Measurements from ENCODE around the gene LAMTOR5.
"Not testable (repeated sequence)": the region's sequence is repeated elsewhere in the genome, so short reads cannot be mapped to it uniquely, and the experiment has no call there.

LAMTOR5 gene

GRCh38 chr1:110425612-110426152, 18.2 kb upstream of the LAMTOR5 start:
- FAIRE-seq, result no peak

GRCh38 chr1:110424699-110425611, 17.5 kb upstream of the LAMTOR5 start:
- FAIRE-seq, result no peak

- FAIRE-seq, result no peak
Observed at GRCh38 chr1:110420874-110421793, 13.6 kb upstream of the LAMTOR5 start.

- FAIRE-seq, result no peak
Observed at GRCh38 chr1:110420023-110420662, 12.6 kb upstream of the LAMTOR5 start.

- FAIRE-seq, result no peak
Observed at GRCh38 chr1:110418729-110419128, 11.2 kb upstream of the LAMTOR5 start.

GRCh38 chr1:110413045-110413444, 5.6 kb upstream of the LAMTOR5 start:
- FAIRE-seq, result not testable (repeated sequence)

GRCh38 chr1:110412576-110412975, 5.1 kb upstream of the LAMTOR5 start:
- no peak for FAIRE-seq

GRCh38 chr1:110411173-110411735, 3.8 kb upstream of the LAMTOR5 start:
- FAIRE-seq, result no peak

- FAIRE-seq, result no peak
Observed at GRCh38 chr1:110409316-110409715, 1.8 kb upstream of the LAMTOR5 start.

- no peak for FAIRE-seq
Observed at GRCh38 chr1:110408488-110408887, 994 bp upstream of the LAMTOR5 start.

GRCh38 chr1:110406407-110406806, 1.1 kb downstream of the LAMTOR5 start:
- not testable (repeated sequence) for FAIRE-seq

- FAIRE-seq, result no peak
Observed at GRCh38 chr1:110404401-110404800, 3.1 kb downstream of the LAMTOR5 start.

GRCh38 chr1:110403805-110404204, 3.7 kb downstream of the LAMTOR5 start:
- FAIRE-seq, result no peak

- FAIRE-seq, result not testable (repeated sequence)
Observed at GRCh38 chr1:110396259-110396958, 11.1 kb downstream of the LAMTOR5 start.

- FAIRE-seq, result no peak
Observed at GRCh38 chr1:110394493-110394820, 13.0 kb downstream of the LAMTOR5 start.

GRCh38 chr1:110393691-110394492, 13.6 kb downstream of the LAMTOR5 start:
- peak; percentile 5 for FAIRE-seq

GRCh38 chr1:110393286-110393685, 14.2 kb downstream of the LAMTOR5 start:
- FAIRE-seq, result no peak

- FAIRE-seq, result no peak
Observed at GRCh38 chr1:110390692-110391245, 16.7 kb downstream of the LAMTOR5 start, which contains the start of gene SLC16A4. Gene SLC16A4 (minus strand): TSS chr1:110391026. CDS start chr1:110389323, 1,703 bp downstream.

GRCh38 chr1:110390096-110390495, 17.4 kb downstream of the LAMTOR5 start:
- FAIRE-seq, result no peak

- no peak for FAIRE-seq
Observed at GRCh38 chr1:110387048-110387754, 20.3 kb downstream of the LAMTOR5 start.
